Large intestine (tissue), 3 donors: Measurements from ENCODE around the gene CPLX1. TPM values are rescaled to one million over a fixed set of nuclear protein-coding genes. Genes with fewer than 3 reads are reported as not detected.
"Not testable (repeated sequence)": the region's sequence is repeated elsewhere in the genome, so short reads cannot be mapped to it uniquely, and the experiment has no call there.

Source experiments
- DNase-seq, 2 donors: peaks; one replicate each; pipeline versions ENCODE4 v3.0.0 to v3.0.0-alpha.2; 2013
- H3K27ac ChIP-seq: one replicate; pipeline ENCODE4 v1.5.1; 2013; ENCODE audit warnings: low read length
- H3K27me3 ChIP-seq: 2 replicates; pipeline ENCODE4 v1.6.1; 2013; ENCODE audit warnings: low read length; ENCODE audit not compliant: control insufficient read depth, insufficient read depth
- H3K36me3 ChIP-seq: 2 replicates; pipeline ENCODE4 v1.6.1; 2013; ENCODE audit warnings: low read length; ENCODE audit not compliant: control insufficient read depth, insufficient read depth
- H3K4me1 ChIP-seq: one replicate; pipeline ENCODE4 v1.6.1; 2013; ENCODE audit warnings: low read length; ENCODE audit not compliant: control insufficient read depth, insufficient read depth
- H3K4me3 ChIP-seq: one replicate; pipeline ENCODE4 v1.5.1; 2013; ENCODE audit warnings: low read length
- H3K9me3 ChIP-seq: one replicate; pipeline ENCODE4 v1.6.1; 2013; ENCODE audit warnings: mild to moderate bottlenecking, low read depth, low read length, moderate library complexity; ENCODE audit not compliant: control insufficient read depth
- WGBS: methylation state at CpG from one replicate; pipeline ENCODE4 v1.1.5; 2013; ENCODE audit warnings: low lambda C conversion rate; ENCODE audit not compliant: insufficient coverage; 5-methylcytosine and 5-hydroxymethylcytosine counted together
- polyA plus RNA-seq: library from polyadenylated mRNA; unstranded; fragments of 120-200 nt; gene quantifications from one replicate; pipeline ENCODE4 v1.2.1, GENCODE V29; 2013

CPLX1 gene
- polyA plus RNA-seq, 1 donor, result 2.8 TPM

GRCh38 chr4:764405-765169 lies 61.3 kb downstream of the CPLX1 start:
- peaks cover 5% of the 10 kb centered on the region for H3K4me1 ChIP-seq
- no peak overlapping the region for H3K27ac ChIP-seq
- H3K27me3 ChIP-seq, result no peaks in the 10 kb centered on the region
- H3K9me3 ChIP-seq, result peaks cover 6% of the 10 kb centered on the region
- WGBS, result no CpG with 5 or more reads among the region's 16 CpGs
- no peak overlapping the region for H3K4me3 ChIP-seq
- no peak for DNase-seq
- H3K36me3 ChIP-seq, result peaks cover 76% of the 10 kb centered on the region

GRCh38 chr4:763922-764321 lies 62.0 kb downstream of the CPLX1 start:
- WGBS, result 100% methylated on average over 1 of the region's 11 CpGs
- Histone ChIP-seq H3K4me1 (peaks cover 5% of the 10 kb centered on the region), H3K9me3 (peaks cover 4% of the 10 kb centered on the region), H3K27ac (no peak overlapping the region), H3K4me3 (no peak overlapping the region), H3K27me3 (no peaks in the 10 kb centered on the region), H3K36me3 (peaks cover 71% of the 10 kb centered on the region)
- DNase-seq, result no peak

GRCh38 chr4:763191-763810 lies 62.6 kb downstream of the CPLX1 start:
- 93% methylated on average over 3 of the region's 23 CpGs for WGBS
- peaks cover 5% of the 10 kb centered on the region for H3K4me1 ChIP-seq
- no peaks in the 10 kb centered on the region for H3K27me3 ChIP-seq
- DNase-seq, result no peak
- no peak overlapping the region for H3K4me3 ChIP-seq
- peaks cover 68% of the 10 kb centered on the region for H3K36me3 ChIP-seq
- peaks cover 7% of the 10 kb centered on the region for H3K9me3 ChIP-seq
- no peak overlapping the region for H3K27ac ChIP-seq

DNA sequence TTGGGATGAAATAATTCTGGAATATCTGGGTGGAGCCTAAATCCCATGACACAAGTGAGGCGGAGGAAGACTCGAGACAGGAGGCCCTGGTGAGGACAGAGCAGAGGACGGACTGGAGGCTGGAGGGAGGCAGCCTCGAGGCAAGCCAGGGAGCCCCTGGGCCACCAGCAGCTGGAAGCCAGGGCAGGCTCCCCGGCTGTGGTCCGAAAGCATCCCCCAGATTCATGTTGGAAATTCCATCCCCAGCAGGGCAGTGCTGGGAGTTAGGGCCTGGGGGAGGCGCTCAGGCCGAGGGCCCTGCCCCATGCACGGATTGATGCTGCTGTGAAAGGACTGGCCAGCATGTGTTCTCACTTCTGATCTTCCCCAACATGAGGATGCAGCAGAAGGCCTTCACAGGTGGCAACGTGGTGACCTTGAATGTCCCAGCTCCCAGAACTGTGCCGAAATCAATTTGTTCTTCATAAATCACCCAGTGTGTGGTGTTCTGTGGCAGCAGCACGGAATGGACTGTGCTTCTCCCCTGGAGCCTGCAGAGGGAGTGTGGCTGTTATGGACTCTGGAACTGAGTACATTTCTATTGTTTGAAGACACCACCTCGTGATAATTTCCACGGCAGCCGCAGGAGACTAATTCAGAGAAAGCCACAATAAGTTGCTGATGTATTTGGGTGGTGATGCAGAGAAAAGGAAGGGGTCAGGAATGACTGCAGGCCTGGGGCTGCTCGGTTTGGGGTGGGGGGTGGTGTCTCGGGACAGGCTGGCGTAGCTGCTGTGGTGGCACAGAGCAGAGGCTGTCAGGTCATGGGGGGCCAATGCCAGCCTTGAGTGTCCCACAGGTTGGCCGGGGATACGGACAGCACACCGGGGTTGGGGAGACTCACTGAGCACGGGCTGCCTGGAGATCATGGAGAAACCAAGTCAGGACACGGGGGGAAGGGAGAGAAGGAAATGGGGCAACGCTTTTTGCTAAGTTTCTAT lies 63.4 kb downstream of the CPLX1 start:
- peak in 1 of 2 donors; percentile 63 for DNase-seq
- 100% methylated on average over 1 of the region's 24 CpGs for WGBS
- Histone ChIP-seq H3K9me3 (peaks cover 12% of the 10 kb centered on the region), H3K27me3 (no peaks in the 10 kb centered on the region), H3K4me3 (no peak overlapping the region), H3K4me1 (peaks cover 5% of the 10 kb centered on the region), H3K36me3 (peaks cover 68% of the 10 kb centered on the region), H3K27ac (no peak overlapping the region)

DNA sequence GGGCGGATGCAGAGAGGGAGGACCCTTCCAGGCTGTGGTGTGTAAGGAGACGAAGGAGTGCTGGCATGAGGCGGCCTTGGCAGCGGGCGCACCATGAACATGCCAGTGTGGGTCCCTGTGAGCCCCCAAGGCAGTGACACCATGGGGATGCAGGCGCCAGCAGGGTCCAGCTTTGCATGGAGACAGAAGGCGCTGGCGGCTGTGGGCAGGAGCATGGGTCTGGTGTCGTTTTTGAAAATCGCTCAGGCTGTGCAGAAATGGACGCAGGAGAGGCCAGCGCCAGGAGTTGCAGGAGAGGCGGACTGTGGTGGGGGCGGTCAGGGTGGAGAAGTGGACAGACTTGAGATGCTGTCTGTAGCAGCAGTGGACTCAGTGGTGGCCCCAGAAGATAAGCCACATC lies 64.2 kb downstream of the CPLX1 start:
- Histone ChIP-seq H3K4me1 (peaks cover under 1% of the 10 kb centered on the region), H3K27me3 (no peaks in the 10 kb centered on the region), H3K27ac (no peak overlapping the region), H3K9me3 (peaks cover 12% of the 10 kb centered on the region), H3K36me3 (peaks cover 68% of the 10 kb centered on the region), H3K4me3 (no peak overlapping the region)
- no peak for DNase-seq
- WGBS, result 100% methylated on average over 4 of the region's 14 CpGs

- peaks cover 12% of the 10 kb centered on the region for H3K9me3 ChIP-seq
- H3K4me3 ChIP-seq, result no peak overlapping the region
- H3K36me3 ChIP-seq, result peaks cover 68% of the 10 kb centered on the region
- WGBS, result 92% methylated on average over 2 of the region's 14 CpGs
- no peak for DNase-seq
- no peak overlapping the region for H3K27ac ChIP-seq
- H3K27me3 ChIP-seq, result no peaks in the 10 kb centered on the region
- no peaks in the 10 kb centered on the region for H3K4me1 ChIP-seq
Measured at GRCh38 chr4:761086-761485, 64.8 kb downstream of the CPLX1 start.

GRCh38 chr4:760616-761015 lies 65.3 kb downstream of the CPLX1 start:
- no peak overlapping the region for H3K27ac ChIP-seq
- DNase-seq, result no peak
- peaks cover 65% of the 10 kb centered on the region for H3K36me3 ChIP-seq
- no peaks in the 10 kb centered on the region for H3K4me1 ChIP-seq
- 100% methylated on average over 2 of the region's 21 CpGs for WGBS
- H3K4me3 ChIP-seq, result no peak overlapping the region
- peaks cover 12% of the 10 kb centered on the region for H3K9me3 ChIP-seq
- no peaks in the 10 kb centered on the region for H3K27me3 ChIP-seq

GRCh38 chr4:759810-760209 lies 66.1 kb downstream of the CPLX1 start:
- H3K4me1 ChIP-seq, H3K27me3 ChIP-seq, DNase-seq, H3K4me3 ChIP-seq, H3K27ac ChIP-seq: not testable (repeated sequence)
- WGBS, result 83% methylated on average over 6 of the region's 24 CpGs
- peaks cover 64% of the 10 kb centered on the region for H3K36me3 ChIP-seq
- peaks cover 12% of the 10 kb centered on the region for H3K9me3 ChIP-seq

DNA sequence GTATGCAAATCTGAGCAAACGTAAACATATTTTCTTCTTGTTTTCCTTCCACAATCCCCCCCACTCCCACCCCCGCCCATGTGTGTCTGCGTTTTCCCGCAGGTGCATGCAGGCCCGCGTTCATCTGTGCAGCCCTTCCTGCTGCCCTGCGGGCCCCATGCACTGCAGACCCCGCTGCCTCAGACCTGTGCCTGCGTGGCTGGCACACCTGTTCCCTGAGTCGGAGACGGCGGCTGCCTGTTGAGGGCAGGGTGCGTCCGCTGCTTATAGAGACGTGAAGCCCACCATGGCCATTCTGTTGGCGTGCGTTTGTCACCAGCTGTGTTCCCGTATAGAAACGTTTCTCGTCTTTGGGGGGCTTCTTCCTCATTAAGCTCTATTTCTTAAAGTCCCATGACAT lies 68.8 kb downstream of the CPLX1 start:
- H3K27ac ChIP-seq, result no peak overlapping the region
- no CpG with 5 or more reads among the region's 20 CpGs for WGBS
- H3K27me3 ChIP-seq, result no peaks in the 10 kb centered on the region
- no peak for DNase-seq
- no peak overlapping the region for H3K4me3 ChIP-seq
- H3K9me3 ChIP-seq, result peaks cover 16% of the 10 kb centered on the region
- H3K36me3 ChIP-seq, result peaks cover 64% of the 10 kb centered on the region
- H3K4me1 ChIP-seq, result no peaks in the 10 kb centered on the region
